ENCODE data around the gene SCN7A.

GRCh38 chr2:166373539-166373938 is 120.5 kb downstream of the SCN7A start:
- TF ChIP-seq CTCF (IDR thresholded peaks at IDR 0.05) (no peak), CREB1 (CRISPR knock-in tag; IDR thresholded peaks at IDR 0.05) (no peak), NFATC4 (CRISPR knock-in tag; IDR thresholded peaks at IDR 0.05) (no peak), ZBTB21 (CRISPR knock-in tag; IDR thresholded peaks at IDR 0.05; ENCODE audit: borderline replicate concordance) (no peak), ZNF263 (CRISPR knock-in tag; IDR thresholded peaks at IDR 0.05; ENCODE audit: low read depth) (no peak), SP1 (CRISPR knock-in tag; conservative IDR thresholded peaks at IDR 0.05) (no peak), NFE2L1 (CRISPR knock-in tag; IDR thresholded peaks at IDR 0.05) (no peak), FOXK1 (CRISPR knock-in tag; IDR thresholded peaks at IDR 0.05) (no peak), IRF1 (CRISPR knock-in tag; IDR thresholded peaks at IDR 0.05) (no peak), MAX (CRISPR knock-in tag; IDR thresholded peaks at IDR 0.05) (no peak), MYBL2 (CRISPR knock-in tag; IDR thresholded peaks at IDR 0.05) (no peak), E2F4 (CRISPR knock-in tag; IDR thresholded peaks at IDR 0.05; ENCODE audit: borderline replicate concordance, low read depth) (no peak), JUN (CRISPR knock-in tag; IDR thresholded peaks at IDR 0.05) (no peak)
- TF ChIP-seq, protein P1, sequence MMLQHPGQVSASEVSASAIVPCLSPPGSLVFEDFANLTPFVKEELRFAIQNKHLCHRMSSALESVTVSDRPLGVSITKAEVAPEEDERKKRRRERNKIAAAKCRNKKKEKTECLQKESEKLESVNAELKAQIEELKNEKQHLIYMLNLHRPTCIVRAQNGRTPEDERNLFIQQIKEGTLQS (CRISPR knock-in tag; conservative IDR thresholded peaks at IDR 0.05), result no peak

Data from WTC11 (cell line).